Diencephalon (tissue), 1 donor: ENCODE results near the gene SLC2A11. TPM values are rescaled to one million over a fixed set of nuclear protein-coding genes. Genes with fewer than 3 reads are reported as not detected.

Experiments
- small RNA-seq: library from RNA; depleted of rRNA; stranded (forward); fragments of <200 nt; gene quantifications from one replicate; pipeline ENCODE3, GENCODE V24; 2014
- total RNA-seq: library from RNA; depleted of rRNA; stranded (reverse); fragments of >200 nt; gene quantifications from one replicate; pipeline ENCODE4 v1.2.3, GENCODE V29; 2014

The SLC2A11 gene
- total RNA-seq, result 25.6 TPM

GRCh38 chr22:23857606-23858483 is at the start of gene SLC2A11:
TSS of gene SLC2A11 (plus strand) at chr22:23857875. CDS start at chr22:23858000, 125 bp downstream.

DNA sequence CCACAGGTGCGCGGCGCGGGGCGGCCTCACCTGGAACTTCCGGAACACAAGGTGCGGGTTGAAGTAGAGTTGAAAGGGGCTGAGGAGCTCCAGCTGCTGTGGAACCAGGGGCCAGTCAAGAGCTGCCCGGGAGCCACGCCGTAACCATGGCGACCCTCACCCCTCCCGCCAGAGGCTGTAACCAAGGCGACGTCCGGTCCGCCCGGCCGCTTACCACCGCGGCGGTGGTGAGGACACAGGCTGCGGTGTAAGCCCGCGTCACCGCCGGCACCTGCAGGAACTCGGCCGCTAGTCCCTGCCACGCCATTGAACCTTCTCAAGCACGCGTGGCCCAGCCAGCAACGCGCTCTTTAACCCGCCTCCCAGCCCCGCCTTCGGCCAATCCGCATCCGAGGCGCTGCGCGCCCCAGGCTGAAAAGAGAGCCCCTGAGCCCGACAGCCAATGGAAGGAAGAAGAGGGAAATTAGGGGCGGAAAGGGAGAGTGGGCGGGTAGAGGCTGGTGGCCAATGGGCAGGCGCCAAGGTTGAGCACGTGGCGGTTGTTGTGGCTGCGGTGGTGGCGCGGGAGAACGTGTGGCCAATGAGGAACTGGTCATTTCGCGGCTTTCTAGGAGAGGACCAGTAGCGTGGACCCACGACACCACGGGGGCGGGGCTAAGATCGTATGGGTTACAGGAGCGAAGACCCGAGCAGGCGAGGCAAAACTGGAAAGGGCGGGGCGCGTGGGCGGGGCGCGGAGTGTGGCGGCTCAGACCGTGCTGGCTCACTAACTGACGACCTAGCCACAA is 18.8 kb upstream of the SLC2A11 start, which contains the start of gene DERL3:
TSS of gene DERL3 (minus strand) at position 326 of the 788 bp plus-strand sequence. CDS start at position 307, 19 bp downstream.

GRCh38 chr22:23893945-23894709 is 36.5 kb downstream of the SLC2A11 start, which contains the start of gene MIF:
TSS of gene MIF (plus strand) at chr22:23894383. CDS start at chr22:23894475, 92 bp downstream.

Small RNA genes lying within 50 kb of the gene (small RNA-seq; reads per million reads assigned to genes)
- not detected for gene RN7SL268P

Other genes starting within 250 kb of the SLC2A11 start
- gene DRICH1, start 225.6 kb upstream of the SLC2A11 start, total RNA-seq, result 0.46 TPM
- gene RGL4, start 166.9 kb upstream of the SLC2A11 start, total RNA-seq, result not detected
- 4.6 TPM for gene ZNF70, start 106.8 kb upstream of the SLC2A11 start, total RNA-seq
- not detected for gene VPREB3, start 103.5 kb upstream of the SLC2A11 start, total RNA-seq
- 2.1 TPM for gene C22orf15, start 94.9 kb upstream of the SLC2A11 start, total RNA-seq
- gene CHCHD10, start 89.9 kb upstream of the SLC2A11 start, total RNA-seq, result 8.3 TPM
- gene MMP11, start 85.0 kb upstream of the SLC2A11 start, total RNA-seq, result 14.3 TPM
- 30.9 TPM for gene SMARCB1, start 70.9 kb upstream of the SLC2A11 start, total RNA-seq
- 1.6 TPM for gene DERL3, start 18.9 kb upstream of the SLC2A11 start, total RNA-seq
- 160 TPM for gene MIF, start 36.5 kb downstream of the SLC2A11 start, total RNA-seq
- 4.6 TPM for gene GSTT2B, start 103.3 kb downstream of the SLC2A11 start, total RNA-seq
- 3.9 TPM for gene DDTL, start 109.0 kb downstream of the SLC2A11 start, total RNA-seq
- 48.2 TPM for gene DDT, start 116.6 kb downstream of the SLC2A11 start, total RNA-seq
- gene GSTT2, start 122.3 kb downstream of the SLC2A11 start, total RNA-seq, result 0.46 TPM
- not detected for gene GSTT4, start 147.6 kb downstream of the SLC2A11 start, total RNA-seq
- 42.4 TPM for gene CABIN1, start 153.4 kb downstream of the SLC2A11 start, total RNA-seq